22Rv1 (cell line): ENCODE measurements around the gene PRR5.

ENCODE experiments used
- CTCF ChIP-seq: fragments of 450-650 bp; IDR thresholded peaks from 2 replicates; pipeline ENCODE4 v1.5.1; 2017; ENCODE audit warnings: mild to moderate bottlenecking
- ZFX ChIP-seq: fragments of 450-650 bp; IDR thresholded peaks from 2 replicates; pipeline ENCODE4 v1.6.1; 2017; ENCODE audit warnings: antibody characterized with exemption, borderline replicate concordance

- TF ChIP-seq CTCF (no peak), ZFX (no peak)
Measured at GRCh38 chr22:44736581-44737405, 34.8 kb downstream of the PRR5 start.
